Sigmoid colon (tissue), 7 donors: ENCODE results near the gene FLCN. TPM values are rescaled to one million over a fixed set of nuclear protein-coding genes. Genes with fewer than 3 reads are reported as not detected.

Source experiments
- DNase-seq: peaks from one replicate; pipeline ENCODE4 v3.0.0-alpha.2; 2019
- H3K27ac ChIP-seq, 4 donors: fragments of 200-600 bp; sonication (generic); one replicate each; pipeline ENCODE4 v1.5.1; 2016 to 2019; ENCODE audit warnings: mild to moderate bottlenecking in 1 of 4
- H3K27me3 ChIP-seq, 3 donors: fragments of 200-600 bp; sonication (generic); one replicate each; pipeline ENCODE4 v1.5.1; 2019; ENCODE audit warnings: mild to moderate bottlenecking in 1 of 3
- H3K36me3 ChIP-seq, 4 donors: fragments of 200-600 bp; sonication (generic); one replicate each; pipeline ENCODE4 v1.5.1; 2016 to 2019
- H3K4me1 ChIP-seq, 4 donors: fragments of 200-600 bp; sonication (generic); one replicate each; pipeline ENCODE4 v1.5.1; 2017 to 2019
- H3K4me3 ChIP-seq, 4 donors: fragments of 200-600 bp; sonication (generic); one replicate each; pipeline ENCODE4 v1.5.1; 2017 to 2019; ENCODE audit warnings: mild to moderate bottlenecking in 2 of 4, moderate library complexity in 1 of 4
- H3K9me3 ChIP-seq, 4 donors: fragments of 200-600 bp in 3 of 4; sonication (generic) in 3 of 4; one replicate each; pipeline versions ENCODE4 v1.5.1 to v1.6.1; 2013 to 2019
- EP300 ChIP-seq, 4 donors: sonication (generic); formaldehyde crosslinking; IDR thresholded peaks; one replicate each; pipeline ENCODE4 v1.6.1; 2017; ENCODE audit warnings: antibody characterized with exemption in 4 of 4
- POLR2A ChIP-seq, 2 donors: fragments of 450-650 bp; IDR thresholded peaks; one replicate each; pipeline ENCODE4 v1.6.1; 2016; ENCODE audit warnings: antibody characterized with exemption in 2 of 2, mild to moderate bottlenecking in 2 of 2, moderate library complexity in 2 of 2
- POLR2AphosphoS5 ChIP-seq, 4 donors: sonication (generic); formaldehyde crosslinking; IDR thresholded peaks; one replicate each; pipeline ENCODE4 v1.6.1; 2017; ENCODE audit warnings: antibody characterized with exemption in 4 of 4
- WGBS, 2 donors: extraction: QIAGEN DNeasy Blood & Tissue Kit; methylation state at CpG; one replicate each; pipeline ENCODE4 v1.1.7; 2013; 5-methylcytosine and 5-hydroxymethylcytosine counted together
- intact Hi-C: fragments of 100-400 bp; cut with DNase I; formaldehyde crosslinking; loops from one replicate; pipeline ENCODE4 v1.15.1; 2023
- polyA plus RNA-seq, 3 donors: library from polyadenylated mRNA; stranded (reverse); fragments of 200-250 nt; gene quantifications; one replicate each; pipeline ENCODE4 v1.2.3, GENCODE V29; 2013
- total RNA-seq, 4 donors: library from RNA; depleted of rRNA; stranded (reverse); fragments of >200 nt; gene quantifications; one replicate each; pipeline ENCODE4 v1.1.0, GENCODE V29; 2016
- TF ChIP-seq, protein P1 (sequence below), 4 experiments: fragments of 450-650 bp in 3 of 4; fragments of 200-600 bp in 1 of 4; IDR thresholded peaks; one replicate each; pipeline ENCODE4 v1.5.1; 2016 to 2019; ENCODE audit warnings: antibody characterized with exemption in 4 of 4, mild to moderate bottlenecking in 3 of 4, moderate library complexity in 2 of 4
- donor health status: healthy with polysubstance abuse.
- donor health status: Bipolar disorder and iron deficiency.
- donor health status: healthy.

FLCN gene
- total and polyA plus RNA-seq, 7 donors, result 10.8 to 122 (median 41.5) TPM

DNA sequence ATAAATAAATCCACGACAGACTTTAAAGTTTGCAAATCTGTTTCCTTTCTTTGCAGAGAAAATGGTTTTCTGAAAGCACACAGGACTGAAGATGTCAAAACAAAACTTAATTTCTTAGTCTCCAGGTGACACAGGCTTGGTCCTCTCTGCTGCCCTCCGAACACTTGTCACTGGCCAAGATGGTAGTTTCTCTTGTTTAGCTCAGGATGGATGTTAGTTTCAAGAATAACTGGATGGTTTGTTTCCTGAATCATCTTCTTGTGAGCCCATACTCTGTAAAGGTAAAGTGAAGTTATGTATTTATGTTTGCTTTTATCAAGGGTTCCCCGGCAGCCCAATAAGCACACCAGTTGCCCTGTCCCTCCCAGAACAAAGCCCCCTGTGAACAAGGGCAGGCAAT lies 9.9 kb upstream of the FLCN start:
- no peaks in the 10 kb centered on the region for H3K27me3 ChIP-seq
- DNase-seq, result no peak
- no peak overlapping the region for H3K4me3 ChIP-seq
- intact Hi-C loops, result no loop called here
- peaks cover 11 to 66% (median 27%) of the 10 kb centered on the region in 4 donors for H3K36me3 ChIP-seq
- 92 to 93% methylated on average over 3 of the region's 3 CpGs for WGBS, 2 donors
- TF ChIP-seq EP300 (IDR thresholded peaks at IDR 0.05) (no peak), POLR2A (IDR thresholded peaks at IDR 0.05) (no peak), POLR2AphosphoS5 (IDR thresholded peaks at IDR 0.05) (no peak)
- TF ChIP-seq, protein P1, sequence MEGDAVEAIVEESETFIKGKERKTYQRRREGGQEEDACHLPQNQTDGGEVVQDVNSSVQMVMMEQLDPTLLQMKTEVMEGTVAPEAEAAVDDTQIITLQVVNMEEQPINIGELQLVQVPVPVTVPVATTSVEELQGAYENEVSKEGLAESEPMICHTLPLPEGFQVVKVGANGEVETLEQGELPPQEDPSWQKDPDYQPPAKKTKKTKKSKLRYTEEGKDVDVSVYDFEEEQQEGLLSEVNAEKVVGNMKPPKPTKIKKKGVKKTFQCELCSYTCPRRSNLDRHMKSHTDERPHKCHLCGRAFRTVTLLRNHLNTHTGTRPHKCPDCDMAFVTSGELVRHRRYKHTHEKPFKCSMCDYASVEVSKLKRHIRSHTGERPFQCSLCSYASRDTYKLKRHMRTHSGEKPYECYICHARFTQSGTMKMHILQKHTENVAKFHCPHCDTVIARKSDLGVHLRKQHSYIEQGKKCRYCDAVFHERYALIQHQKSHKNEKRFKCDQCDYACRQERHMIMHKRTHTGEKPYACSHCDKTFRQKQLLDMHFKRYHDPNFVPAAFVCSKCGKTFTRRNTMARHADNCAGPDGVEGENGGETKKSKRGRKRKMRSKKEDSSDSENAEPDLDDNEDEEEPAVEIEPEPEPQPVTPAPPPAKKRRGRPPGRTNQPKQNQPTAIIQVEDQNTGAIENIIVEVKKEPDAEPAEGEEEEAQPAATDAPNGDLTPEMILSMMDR (IDR thresholded peaks at IDR 0.05), result no peak
- H3K4me1 ChIP-seq, result no peaks in the 10 kb centered on the region
- H3K27ac ChIP-seq, result no peak overlapping the region
- H3K9me3 ChIP-seq, result no peaks in the 10 kb centered on the region

- DNase-seq, result no peak
- H3K27ac ChIP-seq, result no peak overlapping the region
- TF ChIP-seq POLR2A (IDR thresholded peaks at IDR 0.05) (no peak), EP300 (IDR thresholded peaks at IDR 0.05) (no peak), POLR2AphosphoS5 (IDR thresholded peaks at IDR 0.05) (no peak)
- TF ChIP-seq, protein P1 (IDR thresholded peaks at IDR 0.05), result no peak
- H3K36me3 ChIP-seq, result peaks cover 6 to 30% (median 16%) of the 10 kb centered on the region in 4 donors
- H3K27me3 ChIP-seq, result no peaks in the 10 kb centered on the region
- intact Hi-C loops, result no loop called here
- H3K4me1 ChIP-seq, result peaks cover 0 to 6% (median 2%) of the 10 kb centered on the region in 4 donors
- H3K9me3 ChIP-seq, result no peaks in the 10 kb centered on the region
- WGBS, 2 donors, result 94% methylated on average over 6 of the region's 6 CpGs
- H3K4me3 ChIP-seq, result no peak overlapping the region
Observed at GRCh38 chr17:17243163-17243562, 6.2 kb upstream of the FLCN start.

DNA sequence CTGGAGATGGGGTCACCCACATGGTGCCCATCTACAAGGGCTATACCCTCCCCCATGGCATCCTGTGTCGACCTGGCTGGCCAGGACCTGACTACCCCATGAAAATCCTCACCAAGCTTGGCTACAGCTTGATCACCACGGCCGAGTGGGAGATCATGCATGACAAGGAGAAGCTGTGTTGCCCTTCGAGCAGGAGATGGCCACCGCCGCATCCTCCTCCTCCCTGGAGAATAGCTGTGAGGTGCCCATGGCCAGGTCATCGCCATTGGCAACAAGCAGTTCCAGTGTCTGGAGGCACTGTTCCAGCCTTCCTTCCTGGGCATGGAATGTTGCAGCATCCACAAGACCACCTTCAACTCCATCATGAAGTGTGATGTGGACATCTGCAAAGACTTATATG lies 5.3 kb upstream of the FLCN start:
- no peak for DNase-seq
- Histone ChIP-seq H3K4me1 (peaks cover 0 to 10% (median 4%) of the 10 kb centered on the region in 4 donors), H3K36me3 (peaks cover 5 to 21% (median 7%) of the 10 kb centered on the region in 4 donors), H3K27ac (no peak overlapping the region), H3K9me3 (no peaks in the 10 kb centered on the region), H3K27me3 (no peaks in the 10 kb centered on the region), H3K4me3 (no peak overlapping the region)
- intact Hi-C loops, result no loop called here
- WGBS, 2 donors, result 94% methylated on average over 7 of the region's 7 CpGs
- TF ChIP-seq, protein P1 (IDR thresholded peaks at IDR 0.05), result no peak
- TF ChIP-seq POLR2A (IDR thresholded peaks at IDR 0.05) (no peak), POLR2AphosphoS5 (IDR thresholded peaks at IDR 0.05) (no peak), EP300 (IDR thresholded peaks at IDR 0.05) (no peak)

DNA sequence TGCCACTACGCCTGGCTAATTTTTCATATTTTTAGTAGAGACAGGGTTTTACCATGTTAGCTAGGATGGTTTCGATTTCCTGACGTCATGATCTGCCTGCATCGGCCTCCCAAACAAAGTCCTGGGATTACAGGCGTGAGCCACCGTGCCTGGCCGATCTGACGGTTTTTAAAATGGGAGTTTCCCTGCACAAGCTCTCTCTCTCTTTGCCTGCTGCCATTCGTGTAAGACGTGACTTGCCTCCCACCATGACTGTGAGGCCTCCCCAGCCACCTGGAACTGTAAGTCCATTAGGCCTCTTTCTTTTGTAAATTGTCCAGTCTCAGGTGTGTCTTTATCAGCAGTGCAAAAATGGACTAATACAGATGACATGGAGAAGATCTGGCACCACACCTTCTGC lies 4.7 kb upstream of the FLCN start:
- intact Hi-C loops, result no loop called here
- H3K27me3 ChIP-seq, result no peaks in the 10 kb centered on the region
- H3K27ac ChIP-seq, result no peak overlapping the region
- no peak overlapping the region for H3K4me3 ChIP-seq
- peaks cover 2 to 15% (median 4%) of the 10 kb centered on the region in 4 donors for H3K36me3 ChIP-seq
- 90 to 91% methylated on average over 10 of the region's 10 CpGs for WGBS, 2 donors
- DNase-seq, result no peak
- no peak for TF ChIP-seq POLR2AphosphoS5 (IDR thresholded peaks at IDR 0.05)
- TF ChIP-seq POLR2A (IDR thresholded peaks at IDR 0.05), result no peak
- TF ChIP-seq, protein P1 (IDR thresholded peaks at IDR 0.05), result no peak
- TF ChIP-seq EP300 (IDR thresholded peaks at IDR 0.05), result no peak
- H3K4me1 ChIP-seq, result peaks cover 0 to 10% (median 4%) of the 10 kb centered on the region in 4 donors
- H3K9me3 ChIP-seq, result no peaks in the 10 kb centered on the region

DNA sequence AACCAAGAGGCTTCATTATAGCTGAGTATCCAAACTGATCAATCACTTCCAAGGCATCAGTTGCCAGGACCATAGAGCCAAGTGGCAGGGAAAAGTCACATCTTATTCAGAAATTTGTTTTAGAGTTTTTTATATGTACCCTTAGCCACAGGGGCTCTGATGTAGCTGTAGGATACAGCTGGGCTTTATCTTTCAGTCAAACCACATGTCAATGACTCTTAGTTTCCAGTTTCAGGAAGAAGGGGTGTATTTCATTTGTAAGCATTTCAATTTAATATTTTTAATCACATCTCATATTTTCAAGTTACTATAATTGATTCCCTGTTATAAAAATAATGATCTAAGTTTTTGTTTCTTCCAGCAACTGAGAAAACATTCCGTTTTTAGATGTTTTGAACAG lies 2.9 kb upstream of the FLCN start:
- no peak overlapping the region for H3K4me3 ChIP-seq
- H3K4me1 ChIP-seq, result peaks cover 0 to 24% (median 18%) of the 10 kb centered on the region in 4 donors
- H3K36me3 ChIP-seq, result no peaks in the 10 kb centered on the region
- DNase-seq, result no peak
- no peak overlapping the region for H3K27ac ChIP-seq
- H3K27me3 ChIP-seq, result no peaks in the 10 kb centered on the region
- intact Hi-C loops, result loop anchor here (5.0 kb wide), 1 partner anchor 238 kb away; no protein-coding TSS in a partner anchor
- 81% methylated on average over 1 of the region's 1 CpG for WGBS, 2 donors
- H3K9me3 ChIP-seq, result no peaks in the 10 kb centered on the region
- no peak for TF ChIP-seq POLR2AphosphoS5 (IDR thresholded peaks at IDR 0.05)
- TF ChIP-seq, protein P1 (IDR thresholded peaks at IDR 0.05), result no peak
- no peak for TF ChIP-seq POLR2A (IDR thresholded peaks at IDR 0.05)
- no peak for TF ChIP-seq EP300 (IDR thresholded peaks at IDR 0.05)
